Osteocyte (in vitro differentiated cells): ENCODE data around the gene PIEZO1. TPM values are rescaled to one million over a fixed set of nuclear protein-coding genes. Genes with fewer than 3 reads are reported as not detected.

ENCODE experiments used
- DNase-seq: peaks from one replicate; pipeline ENCODE4 v3.0.0; 2021; ENCODE audit warnings: mixed read lengths; ENCODE audit not compliant: unreplicated experiment; ENCODE audit errors: extremely low spot score
- H3K27ac Mint-ChIP-seq: one replicate; pipeline ENCODE4 v1.8.0; 2021; ENCODE audit warnings: mild to moderate bottlenecking, mixed read lengths; ENCODE audit not compliant: unreplicated experiment
- H3K27me3 Mint-ChIP-seq: one replicate; pipeline ENCODE4 v1.8.0; 2021; ENCODE audit warnings: mixed read lengths; ENCODE audit not compliant: unreplicated experiment
- H3K36me3 Mint-ChIP-seq: one replicate; pipeline ENCODE4 v1.8.0; 2021; ENCODE audit warnings: mixed read lengths; ENCODE audit not compliant: unreplicated experiment
- H3K4me1 Mint-ChIP-seq: one replicate; pipeline ENCODE4 v1.8.0; 2021; ENCODE audit warnings: mixed read lengths; ENCODE audit not compliant: unreplicated experiment
- H3K4me3 Mint-ChIP-seq: one replicate; pipeline ENCODE4 v1.8.0; 2021; ENCODE audit warnings: mild to moderate bottlenecking, moderate library complexity, mixed read lengths; ENCODE audit not compliant: unreplicated experiment
- H3K9me3 Mint-ChIP-seq: one replicate; pipeline ENCODE4 v1.8.0; 2021; ENCODE audit warnings: mixed read lengths; ENCODE audit not compliant: unreplicated experiment
- CTCF ChIP-seq: fragments of 200-600 bp; sonication (generic); IDR thresholded peaks from 2 replicates; pipeline ENCODE4 v1.5.0; 2021; ENCODE audit warnings: antibody characterized with exemption, mild to moderate bottlenecking, moderate library complexity
- total RNA-seq: library from RNA; stranded (reverse); gene quantifications from 2 replicates; pipeline ENCODE4 v1.2.1, GENCODE V29; 2021

PIEZO1 gene
- total RNA-seq, 1 donor from 2014 or later = 165 TPM

GRCh38 chr16:88692861-88693260 lies 92.2 kb downstream of the PIEZO1 start:
- Mint-ChIP-seq H3K36me3 (peaks cover 4% of the 10 kb centered on the region), H3K27ac (no peak overlapping the region), H3K4me1 (no peaks in the 10 kb centered on the region), H3K9me3 (no peaks in the 10 kb centered on the region), H3K4me3 (no peak overlapping the region), H3K27me3 (peaks cover 20% of the 10 kb centered on the region)
- no peak for TF ChIP-seq CTCF
- DNase-seq = no peak

- DNase-seq = no peak
- Mint-ChIP-seq H3K27ac (no peak overlapping the region), H3K4me1 (no peaks in the 10 kb centered on the region), H3K36me3 (no peaks in the 10 kb centered on the region), H3K9me3 (no peaks in the 10 kb centered on the region), H3K27me3 (peaks cover 22% of the 10 kb centered on the region), H3K4me3 (no peak overlapping the region)
- TF ChIP-seq CTCF = no peak
Observed at GRCh38 chr16:88691924-88692560, 93.0 kb downstream of the PIEZO1 start.

- no peaks in the 10 kb centered on the region for H3K36me3 Mint-ChIP-seq
- no peak for DNase-seq
- H3K27ac Mint-ChIP-seq = no peak overlapping the region
- H3K4me1 Mint-ChIP-seq = no peaks in the 10 kb centered on the region
- no peaks in the 10 kb centered on the region for H3K9me3 Mint-ChIP-seq
- H3K4me3 Mint-ChIP-seq = no peak overlapping the region
- H3K27me3 Mint-ChIP-seq = peaks cover 24% of the 10 kb centered on the region
- no peak for TF ChIP-seq CTCF
Observed at GRCh38 chr16:88691129-88691813, 93.7 kb downstream of the PIEZO1 start.

GRCh38 chr16:88690341-88691128 lies 94.5 kb downstream of the PIEZO1 start:
- no peak for TF ChIP-seq CTCF
- no peaks in the 10 kb centered on the region for H3K4me1 Mint-ChIP-seq
- H3K9me3 Mint-ChIP-seq = no peaks in the 10 kb centered on the region
- peaks cover 24% of the 10 kb centered on the region for H3K27me3 Mint-ChIP-seq
- H3K36me3 Mint-ChIP-seq = no peaks in the 10 kb centered on the region
- no peak overlapping the region for H3K27ac Mint-ChIP-seq
- no peak overlapping the region for H3K4me3 Mint-ChIP-seq
- DNase-seq = no peak
